OCI-LY3 (cell line): ENCODE data around the gene MAMDC2.

Experiments
- CTCF ChIP-seq: fragments of 200-600, 300-600 bp; sonication (generic); IDR thresholded peaks from 2 replicates; pipeline ENCODE4 v1.5.1; 2014; ENCODE audit warnings: antibody characterized with exemption, low read length, low read depth
- EZH2phosphoT487 ChIP-seq: fragments of 200-600 bp; shearing (Covaris generic); IDR thresholded peaks from 2 replicates; pipeline ENCODE4 v1.6.1; 2018; ENCODE audit warnings: antibody characterized with exemption, mixed run types, low read depth

GRCh38 chr9:70262366-70262765 is 218.7 kb downstream of the MAMDC2 start:
- TF ChIP-seq CTCF, result no peak
- no peak for TF ChIP-seq EZH2phosphoT487
